Parietal lobe (tissue), 2 donors: ENCODE results near the gene CLEC4E. TPM values are rescaled to one million over a fixed set of nuclear protein-coding genes. Genes with fewer than 3 reads are reported as not detected.

Experiments used
- small RNA-seq: library from RNA; depleted of rRNA; stranded (forward); fragments of <200 nt; gene quantifications from one replicate; pipeline ENCODE3, GENCODE V24; 2014; ENCODE audit warnings: low replicate concordance
- total RNA-seq: library from RNA; depleted of rRNA; stranded (reverse); fragments of >200 nt; gene quantifications from one replicate; pipeline ENCODE4 v1.2.3, GENCODE V29; 2014

Gene CLEC4E
- total RNA-seq, result not detected

GRCh38 chr12:8540831-8541230 is at the start of gene CLEC4E:
TSS of gene CLEC4E (minus strand) at chr12:8540905. CDS start at chr12:8540797, 108 bp downstream.

GRCh38 chr12:8513256-8513655 is 27.4 kb downstream of the CLEC4E start, which contains the start of gene CLEC4D:
TSS of gene CLEC4D (plus strand) at chr12:8513503. CDS start at chr12:8513733, 230 bp downstream.

Small RNAs within 50 kb of the gene (small RNA-seq; reads per million reads assigned to genes)
- gene RNU6-275P, result not detected

Other genes starting within 250 kb of the CLEC4E start
- not detected for gene CLEC6A, start 84.9 kb downstream of the CLEC4E start, total RNA-seq
- not detected for gene CLEC4D, start 27.4 kb downstream of the CLEC4E start, total RNA-seq
- not detected for gene AICDA, start 72.0 kb upstream of the CLEC4E start, total RNA-seq
- gene MFAP5, start 121.9 kb upstream of the CLEC4E start, total RNA-seq, result not detected
- 240 TPM for gene RIMKLB, start 157.1 kb upstream of the CLEC4E start, total RNA-seq